ENCODE measurements around the gene SMARCB1.

SMARCB1 gene

DNA sequence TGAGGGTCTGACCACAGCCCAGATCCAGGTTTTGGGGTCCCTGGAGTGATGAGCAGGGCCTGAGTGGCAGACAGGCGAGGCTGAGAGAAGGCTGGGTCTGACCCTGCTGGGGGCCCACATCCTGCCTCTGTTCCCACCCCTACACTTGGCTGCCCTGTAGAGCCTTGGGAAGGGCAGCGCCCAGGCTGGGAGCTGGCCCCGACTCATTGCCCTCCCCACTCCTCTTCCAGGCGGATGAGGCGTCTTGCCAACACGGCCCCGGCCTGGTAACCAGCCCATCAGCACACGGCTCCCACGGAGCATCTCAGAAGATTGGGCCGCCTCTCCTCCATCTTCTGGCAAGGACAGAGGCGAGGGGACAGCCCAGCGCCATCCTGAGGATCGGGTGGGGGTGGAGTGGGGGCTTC, 47.1 kb downstream of the SMARCB1 start:
- no peak for DNase-seq (ENCODE audit: extremely low read depth, low read depth)
- TF ChIP-seq CTCF (IDR thresholded peaks at IDR 0.05; ENCODE audit: low read depth, low read length, missing control alignments) = no peak
- H3K4me3 ChIP-seq (replicated peaks; ENCODE audit: low read depth, low read length) = no peak overlapping the region

DNA sequence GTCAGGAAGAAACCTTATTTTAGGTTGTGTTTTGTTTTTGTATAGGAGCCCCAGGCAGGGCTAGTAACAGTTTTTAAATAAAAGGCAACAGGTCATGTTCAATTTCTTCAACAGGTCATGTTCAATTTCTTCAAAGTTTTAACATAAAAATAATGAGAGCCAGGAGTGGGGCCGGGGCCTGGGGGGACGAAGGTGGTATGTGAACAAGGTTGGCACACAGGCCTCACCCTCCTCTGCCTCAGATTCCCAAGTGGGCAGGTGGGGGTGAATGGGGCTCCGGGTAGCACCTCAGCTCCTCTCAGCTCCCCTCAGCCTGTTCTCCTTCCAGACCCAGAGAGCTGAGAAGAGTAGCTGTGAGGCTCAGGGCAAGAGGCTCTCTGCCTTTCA, 47.6 kb downstream of the SMARCB1 start:
- no peak for DNase-seq (ENCODE audit: extremely low read depth, low read depth)
- H3K4me3 ChIP-seq (replicated peaks; ENCODE audit: low read depth, low read length) = no peak overlapping the region
- no peak for TF ChIP-seq CTCF (IDR thresholded peaks at IDR 0.05; ENCODE audit: low read depth, low read length, missing control alignments)

GRCh38 chr22:23834793-23835483, 48.2 kb downstream of the SMARCB1 start:
- no peak for DNase-seq (ENCODE audit: extremely low read depth, low read depth)
- no peak for TF ChIP-seq CTCF (IDR thresholded peaks at IDR 0.05; ENCODE audit: low read depth, low read length, missing control alignments)
- no peak overlapping the region for H3K4me3 ChIP-seq (replicated peaks; ENCODE audit: low read depth, low read length)

- no peak overlapping the region for H3K4me3 ChIP-seq (replicated peaks; ENCODE audit: low read depth, low read length)
- no peak for DNase-seq (ENCODE audit: extremely low read depth, low read depth)
- no peak for TF ChIP-seq CTCF (IDR thresholded peaks at IDR 0.05; ENCODE audit: low read depth, low read length, missing control alignments)
These were observed 48.8 kb downstream of the SMARCB1 start for GRCh38 chr22:23835484-23836144.

DNA sequence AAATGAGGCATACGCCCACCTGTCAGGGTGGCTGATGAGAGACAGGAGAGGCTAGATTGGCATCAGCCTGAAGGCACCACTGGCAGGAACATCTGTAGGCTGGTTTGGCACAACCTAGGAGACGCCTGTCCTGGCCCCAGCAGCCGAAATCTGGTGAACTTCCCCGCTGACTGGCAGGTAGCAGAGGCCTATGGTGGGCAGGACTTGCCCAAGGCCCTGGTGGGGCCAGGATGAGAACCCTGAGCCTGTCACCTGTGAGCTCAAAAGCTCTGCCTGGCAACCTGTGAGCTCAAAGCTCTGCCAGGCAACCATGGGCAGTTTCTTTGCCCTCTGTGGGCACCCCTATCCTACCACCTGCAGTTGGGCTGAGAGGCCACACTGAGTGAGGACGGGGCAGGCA, 49.5 kb downstream of the SMARCB1 start:
- no peak for TF ChIP-seq CTCF (IDR thresholded peaks at IDR 0.05; ENCODE audit: low read depth, low read length, missing control alignments)
- H3K4me3 ChIP-seq (replicated peaks; ENCODE audit: low read depth, low read length) = no peak overlapping the region
- DNase-seq (ENCODE audit: extremely low read depth, low read depth) = no peak

GRCh38 chr22:23836692-23837495, 50.1 kb downstream of the SMARCB1 start:
- no peak overlapping the region for H3K4me3 ChIP-seq (replicated peaks; ENCODE audit: low read depth, low read length)
- DNase-seq (ENCODE audit: extremely low read depth, low read depth) = no peak
- TF ChIP-seq CTCF (IDR thresholded peaks at IDR 0.05; ENCODE audit: low read depth, low read length, missing control alignments) = no peak

Measured in HFF-Myc (cell line).